NCI-H510A (cell line): ENCODE results near the gene NOP9.
A peak's percentile ranks its signal among the peaks of the same experiment; 100 is the strongest.

Source experiments
- DNase-seq: peaks from one replicate; lab custom pipeline; 2025; lab: John Stamatoyannopoulos, UW

NOP9 gene

GRCh38 chr14:24299255-24300191, at the start of gene NOP9, which contains the start of gene DHRS1:
Gene NOP9 (plus strand): TSS chr14:24299850. CDS start chr14:24299955, 105 bp downstream.
Gene DHRS1 (minus strand): TSS chr14:24299780. CDS start chr14:24299106, 674 bp downstream.
- DNase-seq: peak; percentile 59

- no peak for DNase-seq
These were observed 49.3 kb upstream of the NOP9 start for GRCh38 chr14:24250354-24250753.

GRCh38 chr14:24251880-24252288, 47.8 kb upstream of the NOP9 start:
- no peak for DNase-seq

- DNase-seq: no peak
These were observed 47.1 kb upstream of the NOP9 start for GRCh38 chr14:24252289-24253124.

- no peak for DNase-seq
These were observed 45.7 kb upstream of the NOP9 start for GRCh38 chr14:24253936-24254335.

- DNase-seq: no peak
These were observed 44.8 kb upstream of the NOP9 start for GRCh38 chr14:24254630-24255392.

- no peak for DNase-seq
These were observed 44.2 kb upstream of the NOP9 start for GRCh38 chr14:24255438-24255837.

GRCh38 chr14:24255931-24256711, 43.5 kb upstream of the NOP9 start:
- DNase-seq: no peak

GRCh38 chr14:24256960-24257359, 42.7 kb upstream of the NOP9 start:
- DNase-seq: no peak

GRCh38 chr14:24258119-24258518, 41.5 kb upstream of the NOP9 start:
- DNase-seq: no peak

GRCh38 chr14:24258548-24259265, 40.9 kb upstream of the NOP9 start:
- no peak for DNase-seq

GRCh38 chr14:24259282-24260025, 40.2 kb upstream of the NOP9 start:
- DNase-seq: no peak

GRCh38 chr14:24260026-24260779, 39.4 kb upstream of the NOP9 start:
- no peak for DNase-seq

- DNase-seq: no peak
These were observed 38.9 kb upstream of the NOP9 start for GRCh38 chr14:24260780-24261157.

GRCh38 chr14:24261256-24261968, 38.2 kb upstream of the NOP9 start:
- no peak for DNase-seq

GRCh38 chr14:24261969-24262327, 37.7 kb upstream of the NOP9 start:
- no peak for DNase-seq

GRCh38 chr14:24262821-24263733, 36.6 kb upstream of the NOP9 start, which contains the start of gene TGM1:
Gene TGM1 (minus strand): TSS chr14:24263177. CDS start chr14:24262352, 825 bp downstream.
- DNase-seq: no peak
